HCT116 (cell line): ENCODE results near the gene COMMD1. TPM values are rescaled to one million over a fixed set of nuclear protein-coding genes. Genes with fewer than 3 reads are reported as not detected.

Source experiments
- total RNA-seq: library from RNA; stranded (reverse); gene quantifications from one replicate; pipeline ENCODE4 v1.2.1, GENCODE V29; 2021; ENCODE audit not compliant: unreplicated experiment

The COMMD1 gene
- total RNA-seq, 1 experiment from 2014 or later, result 16.1 TPM

Other genes with a start within 250 kb of the COMMD1 start
- gene FAM161A, start 51.6 kb upstream of the COMMD1 start, total RNA-seq, result 7.3 TPM
- gene CCT4, start 17.0 kb upstream of the COMMD1 start, total RNA-seq, result 316 TPM